UCSD-AML1 (cell line): ENCODE results near the gene TNFRSF9.

ENCODE experiments used
- DNase-seq: peaks from one replicate; lab custom pipeline; 2025; ENCODE audit not compliant: unreplicated experiment; lab: John Stamatoyannopoulos, UW

Gene TNFRSF9

GRCh38 chr1:7878027-7878426, 62.6 kb downstream of the TNFRSF9 start:
- DNase-seq: no peak

- DNase-seq: no peak
Measured at GRCh38 chr1:7873801-7874795, 66.5 kb downstream of the TNFRSF9 start.

- DNase-seq: no peak
Measured at GRCh38 chr1:7871136-7871535, 69.5 kb downstream of the TNFRSF9 start.

GRCh38 chr1:7869136-7869920, 71.3 kb downstream of the TNFRSF9 start:
- no peak for DNase-seq

- no peak for DNase-seq
Measured at GRCh38 chr1:7868070-7868780, 72.4 kb downstream of the TNFRSF9 start.

- no peak for DNase-seq
Measured at GRCh38 chr1:7865978-7866377, 74.7 kb downstream of the TNFRSF9 start.
